CD14-positive monocyte (primary cell): ENCODE results near the gene EXD3. TPM values are rescaled to one million over a fixed set of nuclear protein-coding genes. Genes with fewer than 3 reads are reported as not detected.

Source experiments
- DNase-seq, 3 donors: peaks; one replicate each; pipeline ENCODE4 v3.0.0-alpha.2; 2011 to 2022
- H2AFZ ChIP-seq: 2 replicates; pipeline ENCODE4 v1.6.0; 2012; ENCODE audit warnings: mild to moderate bottlenecking, low read depth, low read length, inconsistent platforms; ENCODE audit not compliant: insufficient read depth, poor library complexity, severe bottlenecking
- H3K27ac ChIP-seq, 2 donors: 1 replicate in 1 of 2; 2 replicates in 1 of 2; pipeline ENCODE4 v1.5.1; 2012 to 2013; ENCODE audit warnings: low read length in 2 of 2, control low read depth in 1 of 2, inconsistent platforms in 1 of 2, low read depth in 1 of 2, mild to moderate bottlenecking in 1 of 2
- H3K27me3 ChIP-seq, 2 donors: one replicate each; pipeline versions ENCODE4 v1.6.0 to v1.6.1; 2011 to 2013; ENCODE audit warnings: low read length in 2 of 2; ENCODE audit not compliant: control insufficient read depth in 2 of 2, insufficient read depth in 2 of 2
- H3K36me3 ChIP-seq, 2 donors: replicated peaks in 1 of 2; 1 replicate in 1 of 2; 2 replicates in 1 of 2; pipeline versions ENCODE4 v1.5.1 to v1.6.1; 2012 to 2013; ENCODE audit warnings: low read length in 2 of 2, control low read depth in 1 of 2, inconsistent platforms in 1 of 2, mild to moderate bottlenecking in 1 of 2; ENCODE audit not compliant: insufficient read depth in 2 of 2, control insufficient read depth in 1 of 2
- H3K4me1 ChIP-seq, 2 donors: 1 replicate in 1 of 2; 2 replicates in 1 of 2; pipeline versions ENCODE4 v1.5.1 to v1.6.1; 2012 to 2013; ENCODE audit warnings: low read length in 2 of 2, control low read depth in 1 of 2, inconsistent platforms in 1 of 2, mild to moderate bottlenecking in 1 of 2, moderate library complexity in 1 of 2; ENCODE audit not compliant: insufficient read depth in 2 of 2, control insufficient read depth in 1 of 2
- H3K4me2 ChIP-seq: replicated peaks from 2 replicates; pipeline ENCODE3; 2012; ENCODE audit warnings: low read length, moderate library complexity, mild to moderate bottlenecking; ENCODE audit not compliant: poor library complexity, severe bottlenecking; ENCODE audit errors: extremely low read depth
- H3K4me3 ChIP-seq, 3 experiments: fragments of 200-600 bp in 1 of 3; sonication (generic) in 1 of 3; replicated peaks in 1 of 3; 1 replicate in 2 of 3; 2 replicates in 1 of 3; pipeline ENCODE4 v1.5.1; 2011 to 2013; ENCODE audit warnings: low read length in 3 of 3, mild to moderate bottlenecking in 3 of 3, control low read depth in 2 of 3, low read depth in 2 of 3, inconsistent platforms in 1 of 3, moderate library complexity in 1 of 3
- H3K79me2 ChIP-seq: 2 replicates; pipeline ENCODE4 v1.6.0; 2012; ENCODE audit warnings: mild to moderate bottlenecking, control low read depth, inconsistent platforms, low read length, moderate library complexity; ENCODE audit not compliant: insufficient read depth
- H3K9ac ChIP-seq: 2 replicates; pipeline ENCODE4 v1.6.0; 2017; ENCODE audit warnings: low read length, mild to moderate bottlenecking; ENCODE audit not compliant: insufficient read depth, poor library complexity, severe bottlenecking
- H3K9me3 ChIP-seq, 2 donors: replicated peaks in 1 of 2; 1 replicate in 1 of 2; 2 replicates in 1 of 2; pipeline versions ENCODE4 v1.5.1 to v1.6.1; 2012 to 2013; ENCODE audit warnings: low read length in 2 of 2, control low read depth in 1 of 2; ENCODE audit not compliant: control insufficient read depth in 1 of 2, insufficient read depth in 1 of 2
- H4K20me1 ChIP-seq: 2 replicates; pipeline ENCODE4 v1.6.0; 2012; ENCODE audit warnings: mild to moderate bottlenecking, low read length, control low read depth, moderate library complexity; ENCODE audit not compliant: insufficient read depth
- H3K27ac Mint-ChIP-seq, 7 donors: one replicate each; pipeline ENCODE4 v1.8.0; 2020; ENCODE audit warnings: mild to moderate bottlenecking in 7 of 7, mixed read lengths in 7 of 7, moderate library complexity in 6 of 7, inconsistent platforms in 2 of 7
- H3K27me3 Mint-ChIP-seq, 3 donors: one replicate each; pipeline ENCODE4 v1.8.0; 2021 to 2022; ENCODE audit warnings: low read depth in 3 of 3, mild to moderate bottlenecking in 3 of 3, mixed read lengths in 3 of 3, moderate library complexity in 3 of 3, inconsistent platforms in 1 of 3
- H3K36me3 Mint-ChIP-seq, 2 donors: one replicate each; pipeline ENCODE4 v1.8.0; 2020; ENCODE audit warnings: mixed read lengths in 2 of 2, inconsistent platforms in 1 of 2, mild to moderate bottlenecking in 1 of 2
- H3K4me1 Mint-ChIP-seq: one replicate; pipeline ENCODE4 v1.8.0; 2020; ENCODE audit warnings: mild to moderate bottlenecking, mixed read lengths
- H3K4me3 Mint-ChIP-seq, 2 donors: one replicate each; pipeline ENCODE4 v1.8.0; 2020; ENCODE audit warnings: mild to moderate bottlenecking in 2 of 2, mixed read lengths in 2 of 2, moderate library complexity in 1 of 2
- H3K9me3 Mint-ChIP-seq, 7 donors: one replicate each; pipeline ENCODE4 v1.8.0; 2020 to 2022; ENCODE audit warnings: mixed read lengths in 7 of 7, mild to moderate bottlenecking in 6 of 7, moderate library complexity in 6 of 7, inconsistent platforms in 2 of 7
- CTCF ChIP-seq: fragments of 200-600 bp; IDR thresholded peaks from one replicate; pipeline ENCODE4 v1.8.0; 2022; ENCODE audit warnings: antibody characterized with exemption, mild to moderate bottlenecking
- WGBS: methylation state at CpG from one replicate; pipeline ENCODE4 v1.1.5; 2013; ENCODE audit warnings: missing lambda C conversion rate; ENCODE audit not compliant: insufficient coverage; 5-methylcytosine and 5-hydroxymethylcytosine counted together
- intact Hi-C, 2 donors: fragments of 100-400 bp; cut with micrococcal nuclease; formaldehyde crosslinking; loops; one replicate each; pipeline versions ENCODE4 v1.15.0 to v1.15.1; 2023
- polyA plus RNA-seq, 3 donors: library from polyadenylated mRNA; depleted of rRNA in 1 of 3; unstranded in 2 of 3; stranded (reverse) in 1 of 3; fragments of 300-500 nt in 2 of 3; fragments of >200 nt in 1 of 3; fragmentation: Illumina TruSeq in 2 of 3; gene quantifications; 1 replicate in 2 of 3; 2 replicates in 1 of 3; pipeline ENCODE4 v1.2.3, GENCODE V29; 2012 to 2021

The EXD3 gene
- polyA plus RNA-seq, 3 donors: 2.0 to 10.8 (median 3.0) TPM

- Mint-ChIP-seq H3K9me3 (peaks cover 0 to 6% (median 3%) of the 10 kb centered on the region in 7 donors), H3K36me3 (peaks cover 0 to 2% of the 10 kb centered on the region in 2 donors), H3K4me1 (peaks cover 28% of the 10 kb centered on the region), H3K27ac (no peak overlapping the region), H3K27me3 (peaks cover 11 to 29% (median 19%) of the 10 kb centered on the region in 3 donors), H3K4me3 (peak overlapping the region in 1 of 2 donors; percentile 84)
- Histone ChIP-seq H3K36me3 (no peaks in the 10 kb centered on the region), H3K27ac (no peak overlapping the region), H3K9ac (no peak overlapping the region), H3K27me3 (peaks cover 5 to 11% of the 10 kb centered on the region in 2 donors), H3K79me2 (no peaks in the 10 kb centered on the region), H3K4me1 (peaks cover 25 to 29% of the 10 kb centered on the region in 2 donors), H2AFZ (no peak overlapping the region), H4K20me1 (no peaks in the 10 kb centered on the region), H3K4me3 (no peak overlapping the region), H3K4me2 (no peak overlapping the region), H3K9me3 (peaks cover 0 to 5% of the 10 kb centered on the region in 2 donors)
- DNase-seq: no peak
- 6% methylated on average over 2 of the region's 7 CpGs for WGBS
- intact Hi-C loops: loop anchor here in 1 of 2 donors (10.0 kb wide), 1 partner anchor 147 kb away; no protein-coding TSS in a partner anchor
- no peak for TF ChIP-seq CTCF
Measured at GRCh38 chr9:137441935-137442321, 19.0 kb upstream of the EXD3 start.

GRCh38 chr9:137441289-137441934 is 18.4 kb upstream of the EXD3 start, which contains the start of gene ENTPD8:
TSS of gene ENTPD8 (minus strand) at chr9:137441357. CDS start at chr9:137438285, 3,072 bp downstream.
- TF ChIP-seq CTCF: no peak
- H3K4me1 Mint-ChIP-seq: peaks cover 23% of the 10 kb centered on the region
- intact Hi-C loops: loop anchor here in 1 of 2 donors (10.0 kb wide), 1 partner anchor 147 kb away; no protein-coding TSS in a partner anchor
- WGBS: under 1% methylated on average over 28 of the region's 62 CpGs
- Histone ChIP-seq H3K4me1 (peaks cover 20 to 24% of the 10 kb centered on the region in 2 donors), H3K27ac (no peak within 1 kb of the TSS), H3K9me3 (peaks cover 0 to 5% of the 10 kb centered on the region in 2 donors), H3K4me2 (peak within 1 kb of the TSS; percentile 69), H3K4me3 (peak within 1 kb of the TSS in 1 of 3 experiments; percentile 60), H4K20me1 (no peaks in the 10 kb centered on the region), H3K79me2 (no peaks in the 10 kb centered on the region), H3K9ac (no peak within 1 kb of the TSS), H3K36me3 (no peaks in the 10 kb centered on the region), H2AFZ (no peak within 1 kb of the TSS), H3K27me3 (peaks cover 5 to 11% of the 10 kb centered on the region in 2 donors)
- H3K9me3 Mint-ChIP-seq: peaks cover 0 to 6% (median 3%) of the 10 kb centered on the region in 7 donors
- no peak for DNase-seq
- peaks cover 11 to 29% (median 19%) of the 10 kb centered on the region in 3 donors for H3K27me3 Mint-ChIP-seq
- H3K36me3 Mint-ChIP-seq: peaks cover 0 to 2% of the 10 kb centered on the region in 2 donors
- H3K27ac Mint-ChIP-seq: no peak within 1 kb of the TSS
- H3K4me3 Mint-ChIP-seq: peak within 1 kb of the TSS in 1 of 2 donors; percentile 84
